SH-SY5Y (cell line): Measurements from ENCODE around the gene AGTPBP1.
A peak's percentile ranks its signal among the peaks of the same experiment; 100 is the strongest.

Experiments
- GATA2 ChIP-seq: IDR thresholded peaks from 2 replicates; pipeline ENCODE4 v1.6.1; 2011; ENCODE audit warnings: mild to moderate bottlenecking, low read depth, low read length
- GATA3 ChIP-seq: IDR thresholded peaks from 2 replicates; pipeline ENCODE4 v1.6.1; 2011; ENCODE audit warnings: low read depth, mild to moderate bottlenecking, low read length, moderate library complexity

Gene AGTPBP1

GRCh38 chr9:85510830-85511504 lies 230.8 kb downstream of the AGTPBP1 start:
- peak; percentile 95 for TF ChIP-seq GATA2
- peak; percentile 55 for TF ChIP-seq GATA3

- TF ChIP-seq GATA2 (no peak), GATA3 (no peak)
These were observed 233.1 kb downstream of the AGTPBP1 start for GRCh38 chr9:85508616-85509015.

- TF ChIP-seq GATA3 (no peak), GATA2 (no peak)
These were observed 236.1 kb downstream of the AGTPBP1 start for GRCh38 chr9:85505612-85506011.

- TF ChIP-seq GATA3: no peak
These were observed 238.7 kb downstream of the AGTPBP1 start for GRCh38 chr9:85502815-85503655.

GRCh38 chr9:85501882-85502281 lies 239.9 kb downstream of the AGTPBP1 start:
- TF ChIP-seq GATA2 (no peak), GATA3 (no peak)

- TF ChIP-seq GATA2 (no peak), GATA3 (no peak)
These were observed 240.3 kb downstream of the AGTPBP1 start for GRCh38 chr9:85501456-85501855.
